ENCODE results near the gene PHETA1.

Gene PHETA1

DNA sequence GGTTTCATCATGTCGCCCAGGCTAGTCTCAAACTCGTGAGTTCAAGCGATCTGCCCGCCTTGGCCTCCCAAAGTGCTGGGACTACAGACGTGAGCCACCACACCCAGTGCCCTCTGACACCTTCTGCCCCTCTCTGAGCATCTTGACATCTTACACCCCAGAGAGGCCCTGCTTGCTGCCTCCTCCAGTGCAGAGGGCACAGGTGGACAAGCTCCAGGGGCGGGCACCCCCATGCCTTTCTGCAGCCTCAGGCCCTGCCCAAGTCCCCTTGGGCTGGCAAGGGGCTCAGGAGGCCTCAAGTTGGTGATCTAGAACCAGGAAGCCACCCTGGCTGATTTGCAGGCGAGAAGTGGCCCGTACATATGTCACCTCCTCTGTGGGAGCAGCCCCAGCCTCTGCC, 25.6 kb upstream of the PHETA1 start:
- no peak overlapping the region for H3K4me3 ChIP-seq (ENCODE audit: low read depth, low read length)
- TF ChIP-seq, protein P1, sequence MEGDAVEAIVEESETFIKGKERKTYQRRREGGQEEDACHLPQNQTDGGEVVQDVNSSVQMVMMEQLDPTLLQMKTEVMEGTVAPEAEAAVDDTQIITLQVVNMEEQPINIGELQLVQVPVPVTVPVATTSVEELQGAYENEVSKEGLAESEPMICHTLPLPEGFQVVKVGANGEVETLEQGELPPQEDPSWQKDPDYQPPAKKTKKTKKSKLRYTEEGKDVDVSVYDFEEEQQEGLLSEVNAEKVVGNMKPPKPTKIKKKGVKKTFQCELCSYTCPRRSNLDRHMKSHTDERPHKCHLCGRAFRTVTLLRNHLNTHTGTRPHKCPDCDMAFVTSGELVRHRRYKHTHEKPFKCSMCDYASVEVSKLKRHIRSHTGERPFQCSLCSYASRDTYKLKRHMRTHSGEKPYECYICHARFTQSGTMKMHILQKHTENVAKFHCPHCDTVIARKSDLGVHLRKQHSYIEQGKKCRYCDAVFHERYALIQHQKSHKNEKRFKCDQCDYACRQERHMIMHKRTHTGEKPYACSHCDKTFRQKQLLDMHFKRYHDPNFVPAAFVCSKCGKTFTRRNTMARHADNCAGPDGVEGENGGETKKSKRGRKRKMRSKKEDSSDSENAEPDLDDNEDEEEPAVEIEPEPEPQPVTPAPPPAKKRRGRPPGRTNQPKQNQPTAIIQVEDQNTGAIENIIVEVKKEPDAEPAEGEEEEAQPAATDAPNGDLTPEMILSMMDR (IDR thresholded peaks at IDR 0.05; ENCODE audit: insufficient read depth, low read length, missing control alignments): no peak
- DNase-seq (ENCODE audit: low read depth, low spot score): no peak
- CTCF ChIA-PET: interaction anchor here (1.0 to 25.8 kb wide), 4 partner anchors 10 to 278 kb away, joined by 3 to 899 read pairs (median 38); no protein-coding TSS in a partner anchor
- POLR2A ChIA-PET: no interaction called here

DNA sequence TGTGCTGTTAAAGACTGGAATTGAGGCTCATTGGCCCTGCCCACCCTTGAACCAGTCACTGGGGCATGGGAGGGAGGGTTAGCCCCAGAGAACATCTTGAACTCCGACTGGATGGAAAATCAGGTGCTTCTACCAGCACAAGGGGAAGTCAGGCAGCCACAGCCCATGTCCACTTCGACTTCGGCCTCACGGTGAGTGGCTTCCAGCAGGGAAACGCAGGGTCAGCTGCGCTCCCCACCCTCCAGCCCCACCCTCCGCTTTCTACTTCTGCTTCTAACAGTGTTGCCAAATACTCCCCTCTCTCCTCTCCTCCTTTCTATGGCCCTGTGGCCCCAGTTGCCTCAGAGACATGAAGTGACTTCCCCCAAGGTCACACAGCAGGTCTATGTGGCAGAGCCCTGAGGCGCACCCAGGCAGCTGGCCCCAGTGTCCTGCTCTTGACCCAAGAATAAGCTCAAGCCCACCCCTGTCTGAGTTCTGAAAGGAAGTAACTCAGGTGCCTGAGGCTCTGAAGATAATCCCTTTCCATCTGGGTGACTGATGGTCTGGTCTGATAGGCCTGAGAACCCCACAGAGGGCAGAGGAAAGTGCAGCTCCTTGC, 24.9 kb upstream of the PHETA1 start:
- no peak for DNase-seq (ENCODE audit: low read depth, low spot score)
- TF ChIP-seq, protein P1 (IDR thresholded peaks at IDR 0.05; ENCODE audit: insufficient read depth, low read length, missing control alignments): no peak
- no peak overlapping the region for H3K4me3 ChIP-seq (ENCODE audit: low read depth, low read length)
- ChIA-PET CTCF (interaction anchor here (1.0 to 25.8 kb wide), 4 partner anchors 10 to 279 kb away, joined by 3 to 899 read pairs (median 6); no protein-coding TSS in a partner anchor), POLR2A (no interaction called here)

DNA sequence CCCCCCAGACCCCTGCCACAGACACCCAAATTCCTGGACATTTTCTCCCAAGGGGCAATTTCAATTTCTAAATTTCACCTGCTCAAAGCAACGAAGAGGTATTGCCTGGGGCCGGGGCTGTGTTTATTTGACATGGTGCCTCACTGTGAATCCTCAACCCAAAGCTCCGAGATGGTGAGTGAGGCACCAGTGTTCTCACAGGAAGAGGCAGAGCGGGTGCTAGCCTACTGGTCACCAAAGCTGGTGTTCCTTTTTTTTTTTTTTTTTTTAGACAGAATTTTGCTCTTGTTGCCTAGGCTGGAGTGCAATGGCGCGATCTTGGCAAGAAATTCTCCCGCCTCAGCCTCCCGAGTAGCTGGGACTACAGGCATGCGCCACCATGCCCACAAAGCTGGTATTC, 22.0 kb upstream of the PHETA1 start:
- DNase-seq (ENCODE audit: low read depth, low spot score): no peak
- TF ChIP-seq, protein P1 (IDR thresholded peaks at IDR 0.05; ENCODE audit: insufficient read depth, low read length, missing control alignments): no peak
- ChIA-PET POLR2A (no interaction called here), CTCF (interaction anchor here (25.8 kb wide), 1 partner anchor 56 kb away, joined by 899 read pairs; no protein-coding TSS in a partner anchor)
- no peak overlapping the region for H3K4me3 ChIP-seq (ENCODE audit: low read depth, low read length)

DNA sequence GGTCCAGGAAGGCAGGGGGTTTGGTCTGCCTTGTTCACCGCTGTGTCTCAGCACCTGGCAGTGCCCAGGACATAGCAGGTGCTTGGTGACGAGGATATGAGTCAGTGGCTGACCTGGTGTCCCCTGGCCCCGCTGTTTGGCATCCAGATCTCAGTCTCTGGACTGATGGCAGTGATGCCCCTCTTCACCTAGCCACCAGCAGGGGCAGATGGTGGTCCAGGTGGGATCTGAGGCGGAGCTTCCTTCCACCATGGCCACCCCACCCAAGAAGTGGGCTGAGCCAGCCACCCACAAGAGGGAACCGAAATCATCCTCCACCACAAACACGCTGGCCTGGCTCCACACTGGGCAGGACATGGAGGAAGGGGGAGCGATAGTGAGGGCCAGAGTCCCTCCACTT, 20.7 kb upstream of the PHETA1 start:
- no peak overlapping the region for H3K4me3 ChIP-seq (ENCODE audit: low read depth, low read length)
- TF ChIP-seq, protein P1 (IDR thresholded peaks at IDR 0.05; ENCODE audit: insufficient read depth, low read length, missing control alignments): no peak
- no peak for DNase-seq (ENCODE audit: low read depth, low spot score)
- CTCF ChIA-PET: interaction anchor here (25.8 kb wide), 1 partner anchor 58 kb away, joined by 899 read pairs; no protein-coding TSS in a partner anchor
- POLR2A ChIA-PET: no interaction called here

DNA sequence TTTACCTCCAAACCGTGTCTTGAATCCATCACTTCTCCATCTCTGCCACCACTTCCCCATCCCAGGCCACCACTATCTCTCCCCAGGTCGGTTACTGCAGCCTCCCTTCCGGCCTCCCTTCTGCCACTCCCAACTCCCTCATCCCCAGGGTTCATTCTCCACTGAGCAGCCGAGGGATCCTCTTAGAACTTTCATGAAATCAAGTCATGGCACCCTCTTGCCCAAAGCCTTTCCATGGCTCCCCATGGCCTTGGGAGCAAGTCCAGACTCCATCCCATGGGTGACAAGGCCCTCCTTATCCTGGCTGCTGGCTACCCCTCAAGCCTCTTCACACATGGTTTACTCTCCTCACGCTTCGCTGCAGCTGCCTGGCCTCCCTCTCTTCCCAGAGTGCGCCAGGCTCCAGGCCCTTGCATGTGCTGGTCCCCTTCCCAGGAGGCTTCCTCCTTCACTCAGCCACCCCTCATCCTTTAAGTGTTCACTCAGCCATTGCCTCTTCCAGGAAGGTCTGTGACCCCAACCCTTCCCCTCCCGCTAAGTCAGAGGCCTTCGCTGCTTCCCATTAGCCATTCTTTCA, 18.9 kb upstream of the PHETA1 start:
- POLR2A ChIA-PET: no interaction called here
- TF ChIP-seq, protein P1 (IDR thresholded peaks at IDR 0.05; ENCODE audit: insufficient read depth, low read length, missing control alignments): no peak

DNA sequence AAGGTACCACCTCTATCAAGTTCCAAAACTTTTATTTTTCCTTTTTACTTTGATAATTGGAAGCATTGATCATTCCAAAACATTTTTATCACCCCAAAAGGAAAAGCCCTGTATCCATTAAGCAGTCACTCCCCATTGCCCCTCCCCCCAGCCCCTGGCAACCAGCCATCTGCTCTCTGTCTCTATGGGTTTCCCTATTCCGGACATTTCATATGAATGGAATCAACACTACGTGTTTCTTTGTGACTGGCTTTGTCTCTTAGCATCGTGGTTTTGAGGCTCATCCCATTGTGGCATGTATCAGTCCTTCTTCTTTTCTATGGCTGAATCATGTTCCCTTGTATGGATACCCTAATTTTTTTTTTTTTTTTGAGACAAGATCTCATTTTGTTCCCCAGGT, 18.0 kb upstream of the PHETA1 start:
- POLR2A ChIA-PET: no interaction called here
- CTCF ChIA-PET: interaction anchor here (2.7 to 6.6 kb wide), 2 partner anchors 9 to 65 kb away, joined by 11 to 72 read pairs; no protein-coding TSS in a partner anchor
- no peak overlapping the region for H3K4me3 ChIP-seq (ENCODE audit: low read depth, low read length)
- DNase-seq (ENCODE audit: low read depth, low spot score): no peak
- TF ChIP-seq, protein P1 (IDR thresholded peaks at IDR 0.05; ENCODE audit: insufficient read depth, low read length, missing control alignments): no peak

More for the DNA sequence above, 18.9 kb upstream of the PHETA1 start:
- no peak overlapping the region for H3K4me3 ChIP-seq (ENCODE audit: low read depth, low read length)
- DNase-seq (ENCODE audit: low read depth, low spot score): no peak
- CTCF ChIA-PET: interaction anchor here (6.6 kb wide), 1 partner anchor 8 kb away, joined by 72 read pairs; no protein-coding TSS in a partner anchor
